GM21723 (cell line): ENCODE data around the gene NCDN.

Source experiments
- ATAC-seq: cut with Tn5 transposase; IDR thresholded peaks from one replicate; pipeline ENCODE4 v1.9.1; 2021; ENCODE audit warnings: mild to moderate bottlenecking, moderate library complexity; ENCODE audit not compliant: unreplicated experiment

Gene NCDN

DNA sequence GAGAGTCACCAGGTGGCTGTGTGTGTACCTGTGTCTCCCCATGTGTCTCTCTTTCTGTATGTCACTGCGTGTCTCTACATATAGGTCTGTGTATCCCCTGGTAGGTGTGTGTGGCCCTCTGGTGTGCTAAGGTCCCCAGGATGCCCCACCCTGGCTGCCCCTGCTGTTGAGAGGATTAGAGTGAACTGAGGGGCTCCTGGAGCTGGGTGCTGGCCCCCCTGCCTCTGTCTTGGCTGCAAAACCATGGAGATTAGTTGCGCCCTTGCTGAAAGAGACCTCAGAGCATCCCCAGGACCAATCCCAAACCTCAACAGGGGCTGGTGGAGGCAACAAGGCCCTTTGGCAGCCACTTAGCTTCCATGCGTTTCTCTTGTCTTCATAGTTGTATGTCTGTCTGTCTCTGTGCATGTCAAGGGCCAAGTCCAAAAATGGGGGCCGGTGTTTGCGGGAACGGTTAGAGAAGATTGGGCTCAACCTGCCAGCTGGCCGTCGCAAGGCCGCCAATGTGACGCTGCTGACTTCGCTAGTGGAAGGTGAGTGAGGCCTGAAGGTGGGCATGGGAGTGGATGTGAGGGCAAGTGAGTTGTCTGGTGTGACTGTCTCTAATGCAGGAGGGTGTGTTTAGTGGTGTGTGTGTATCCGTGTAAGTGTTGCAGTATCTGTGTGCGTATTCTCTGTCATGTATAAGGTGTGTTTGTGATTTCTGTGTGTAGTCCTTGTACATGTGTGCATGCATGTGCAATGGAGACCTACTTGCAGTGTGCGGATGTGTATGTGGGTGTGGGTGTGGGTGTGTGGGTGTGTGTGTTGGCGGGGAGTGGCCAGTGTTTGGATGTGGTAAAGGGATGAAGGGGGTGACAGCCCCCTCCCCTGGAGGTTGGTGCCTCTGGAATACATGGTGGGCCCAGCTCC is 32.2 kb downstream of the NCDN start:
- ATAC-seq, result no peak

GRCh38 chr1:35590476-35591040 is 33.0 kb downstream of the NCDN start:
- no peak for ATAC-seq

GRCh38 chr1:35591211-35591610 is 33.6 kb downstream of the NCDN start:
- ATAC-seq, result no peak

GRCh38 chr1:35592991-35593769 is 35.6 kb downstream of the NCDN start:
- no peak for ATAC-seq

DNA sequence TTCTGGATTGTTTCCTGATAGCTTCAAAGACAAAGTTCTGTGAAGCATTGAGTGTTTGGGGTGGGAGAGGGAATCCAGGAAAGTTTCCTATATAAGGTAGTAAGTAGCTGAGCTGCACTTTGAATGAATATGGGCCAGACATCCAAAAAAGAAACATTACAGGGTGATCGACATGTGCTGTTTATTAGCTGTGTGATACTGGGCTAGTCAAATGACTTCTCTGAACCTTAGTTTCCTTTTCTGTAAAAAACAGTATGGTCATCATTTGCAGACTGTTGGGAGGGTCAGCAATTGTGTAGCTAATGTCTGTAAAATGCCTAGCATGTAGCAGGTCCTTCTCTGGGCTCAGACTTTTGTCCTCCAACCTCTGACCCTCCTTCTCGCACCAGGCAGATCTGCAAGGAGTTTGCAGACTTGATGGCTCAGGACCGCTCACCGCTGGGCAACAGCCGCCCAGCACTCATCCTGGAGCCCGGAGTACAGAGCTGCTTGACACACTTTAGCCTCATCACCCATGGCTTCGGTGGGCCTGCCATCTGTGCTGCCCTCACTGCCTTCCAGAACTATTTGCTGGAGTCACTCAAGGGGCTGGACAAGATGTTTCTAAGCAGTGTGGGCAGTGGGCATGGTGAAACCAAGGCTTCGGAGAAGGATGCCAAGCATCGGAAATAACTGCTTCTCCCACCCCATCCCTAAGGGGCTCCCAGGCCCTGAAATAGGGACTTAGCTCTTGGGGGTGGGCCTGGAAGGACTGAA is 36.6 kb downstream of the NCDN start:
- ATAC-seq, result no peak

DNA sequence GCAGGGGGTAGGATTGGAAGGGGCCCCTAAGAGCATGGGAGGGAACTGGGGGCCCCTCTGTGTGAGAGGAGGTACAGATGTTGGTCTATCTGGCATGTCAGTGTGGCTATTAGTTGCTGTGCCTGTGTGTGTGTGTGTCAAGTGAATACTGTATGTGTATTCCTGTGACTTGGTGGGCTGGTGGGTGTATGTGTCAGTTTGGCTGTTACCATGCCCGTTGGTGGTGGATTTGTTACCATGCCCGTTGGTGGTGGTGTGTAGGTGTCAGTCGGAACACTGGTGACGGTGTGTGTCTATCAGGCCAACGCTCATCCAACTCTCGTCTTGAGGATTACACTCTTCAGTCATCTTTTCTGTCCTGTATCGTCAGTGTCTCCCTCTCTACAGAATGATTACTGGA is 38.1 kb downstream of the NCDN start:
- no peak for ATAC-seq

- no peak for ATAC-seq
These were observed 40.3 kb downstream of the NCDN start for GRCh38 chr1:35597870-35598269.

DNA sequence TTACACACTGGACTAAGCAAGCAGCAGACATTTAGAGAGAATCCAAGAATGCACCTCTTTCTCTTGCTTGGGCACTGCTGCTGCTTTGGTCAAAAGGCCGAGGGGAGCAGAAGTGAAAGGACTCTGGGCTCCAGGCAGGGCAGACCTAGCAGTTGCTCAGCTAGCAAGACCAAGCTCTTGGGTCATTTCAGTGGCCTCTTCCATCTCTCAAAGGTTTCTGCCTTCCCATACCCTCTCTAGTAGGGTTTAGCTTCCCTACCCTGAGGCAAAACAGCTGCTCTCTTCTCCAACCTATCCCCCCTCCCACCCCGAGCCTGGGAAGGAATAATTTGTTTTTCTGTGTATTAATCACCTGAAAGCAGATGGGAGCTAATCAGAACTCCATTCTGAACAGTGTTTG is 41.3 kb downstream of the NCDN start:
- ATAC-seq, result no peak

DNA sequence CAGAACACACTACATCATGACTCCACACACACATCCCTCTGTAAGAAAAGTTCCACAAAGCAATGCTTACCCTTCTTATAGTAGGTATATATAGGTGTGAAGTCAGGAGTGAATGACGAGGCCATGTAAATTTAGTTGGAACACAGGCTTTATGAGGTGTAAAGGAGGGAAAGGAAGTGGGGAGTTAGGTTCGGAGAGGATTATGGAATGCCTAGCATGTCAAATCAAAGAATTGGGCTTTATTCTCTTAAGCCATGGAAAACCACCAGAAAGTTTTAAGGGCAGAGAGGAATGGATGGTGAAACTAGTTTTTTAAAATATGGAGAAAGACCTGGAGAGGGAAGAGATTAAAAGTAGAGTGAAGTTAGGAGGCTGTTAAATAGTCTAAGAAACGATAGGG is 41.8 kb downstream of the NCDN start:
- ATAC-seq, result no peak

DNA sequence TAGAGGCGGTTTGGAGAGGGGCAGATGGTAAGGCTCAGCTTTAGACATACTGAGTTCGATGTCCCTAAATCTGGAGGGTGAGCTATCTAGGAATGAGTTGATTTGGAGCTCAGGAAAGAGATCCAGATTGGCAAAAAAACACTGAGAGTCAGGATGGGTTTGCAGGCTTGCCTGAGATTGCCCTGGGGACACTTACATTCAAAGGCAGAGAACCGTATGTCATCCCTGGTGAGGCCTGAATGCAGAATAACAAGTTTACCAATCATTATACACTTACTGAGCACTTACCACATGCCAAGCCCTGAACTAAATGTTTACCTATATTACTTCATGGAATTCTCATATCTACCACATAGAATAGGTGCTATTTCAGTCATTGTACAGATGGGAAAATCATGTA is 43.0 kb downstream of the NCDN start:
- ATAC-seq, result no peak

GRCh38 chr1:35603468-35603867 is 45.9 kb downstream of the NCDN start:
- no peak for ATAC-seq

DNA sequence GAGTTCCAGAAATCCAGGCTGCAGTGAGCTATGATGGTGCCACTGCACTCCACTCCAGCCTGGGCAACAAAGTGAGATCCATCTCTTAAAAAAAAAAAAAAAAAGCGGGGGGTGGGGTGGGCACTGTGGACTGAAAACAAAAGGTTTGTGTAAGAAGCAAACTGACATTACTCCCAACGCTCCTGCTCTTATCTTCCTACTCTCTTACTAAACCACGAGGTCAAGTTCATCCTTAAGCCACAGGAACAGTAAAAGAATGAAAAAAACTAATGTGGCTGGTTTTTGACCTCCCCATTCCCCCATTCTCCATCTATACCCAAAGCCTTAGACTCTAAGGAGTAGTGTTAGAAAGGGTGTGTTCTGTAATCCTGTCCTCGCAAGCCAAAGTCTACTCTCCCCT is 46.3 kb downstream of the NCDN start:
- no peak for ATAC-seq

DNA sequence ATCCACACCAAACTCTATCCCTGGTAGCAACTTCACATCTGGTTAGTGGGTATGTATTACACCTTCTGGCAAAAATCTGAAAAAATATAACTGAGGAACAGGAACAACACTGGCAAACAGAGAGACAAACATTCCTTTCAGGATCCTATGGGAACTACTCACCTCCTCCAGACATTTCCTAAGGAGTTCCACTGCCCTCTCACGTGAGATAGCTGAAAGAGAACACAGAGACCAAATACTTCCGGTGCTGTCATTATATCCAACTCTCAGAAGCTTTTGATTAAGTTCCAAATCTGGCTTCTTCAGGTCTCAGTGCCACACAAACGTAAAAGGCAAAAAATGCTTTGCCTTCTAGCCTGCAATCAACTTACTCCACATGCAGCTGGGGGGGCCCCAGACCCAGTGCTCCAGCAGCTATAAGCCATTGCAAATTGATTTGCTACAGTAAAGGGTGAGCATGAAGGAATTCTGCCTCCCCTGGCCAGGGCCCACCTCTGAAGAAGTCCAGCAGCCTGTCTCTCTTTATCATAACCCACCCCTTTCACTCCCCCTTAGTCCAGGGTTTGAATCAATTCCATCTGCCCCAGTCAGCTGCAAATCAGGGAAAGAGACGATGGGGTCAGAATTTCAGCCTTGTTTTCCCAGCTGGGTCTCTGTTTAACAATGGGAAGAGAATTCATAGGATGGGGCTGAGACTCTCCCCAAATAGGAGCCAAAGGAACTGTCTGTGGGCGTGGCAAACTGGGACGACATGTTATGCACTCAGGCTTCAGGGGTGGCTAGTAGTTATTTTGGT is 47.7 kb downstream of the NCDN start:
- no peak for ATAC-seq

DNA sequence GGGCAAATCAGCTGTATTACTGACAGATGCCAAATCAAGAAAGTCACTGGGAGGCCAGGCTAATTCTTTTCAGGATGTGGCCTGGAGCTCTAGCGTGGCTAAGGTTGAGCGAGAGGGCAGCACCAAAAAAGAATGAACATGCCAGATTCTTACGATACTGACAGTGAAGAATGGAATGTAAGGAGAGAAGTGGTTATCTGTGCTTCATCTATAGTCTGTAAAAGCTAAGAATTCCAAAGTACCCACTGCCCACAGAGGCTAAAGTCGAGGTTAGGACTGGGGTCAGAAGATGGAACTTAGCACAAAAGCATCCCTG is 48.2 kb downstream of the NCDN start:
- no peak for ATAC-seq

DNA sequence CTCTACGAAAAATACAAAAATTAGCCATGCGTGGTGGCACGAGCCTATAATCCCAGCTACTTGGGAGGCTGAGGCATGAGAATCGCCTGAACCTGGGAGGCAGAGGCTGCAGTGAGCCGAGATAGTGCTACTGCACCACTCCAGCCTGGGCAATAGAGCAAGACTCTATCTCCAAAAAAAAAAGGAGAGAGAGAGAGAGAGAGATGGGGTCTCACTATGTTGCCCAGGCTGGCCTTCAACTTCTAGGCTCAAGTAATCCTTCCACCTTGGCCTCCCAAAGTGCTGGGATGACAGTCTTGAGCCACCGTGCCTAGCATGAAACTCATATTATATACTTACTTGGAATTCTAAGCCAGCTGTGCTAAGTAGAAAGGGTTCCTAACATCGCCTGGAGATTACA is 54.1 kb downstream of the NCDN start:
- no peak for ATAC-seq

DNA sequence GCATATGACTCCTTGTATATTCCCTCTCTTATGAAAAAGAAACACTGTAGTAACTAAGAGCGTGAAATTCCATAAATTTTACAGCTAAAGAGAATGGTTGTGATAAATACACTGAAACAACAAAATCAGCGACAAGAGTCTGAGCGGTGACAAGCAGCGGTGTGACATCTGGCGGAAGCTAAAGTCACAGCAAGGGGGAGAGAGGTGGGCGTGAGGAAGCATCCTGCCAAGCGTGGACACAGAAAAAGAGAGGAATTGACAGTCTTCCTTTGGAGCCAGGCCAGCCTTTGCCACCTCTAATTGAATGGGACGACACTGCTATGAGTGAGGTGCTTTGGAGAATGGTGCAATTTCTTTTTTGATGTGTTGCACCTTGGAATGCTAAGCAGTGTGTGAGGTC is 57.8 kb downstream of the NCDN start:
- no peak for ATAC-seq
